H1 (cell line): ENCODE data around the gene ADAM12. TPM values are rescaled to one million over a fixed set of nuclear protein-coding genes. Genes with fewer than 3 reads are reported as not detected.

Source experiments
- CTCF ChIA-PET: fragments of 300-600 bp; sonication (Branson Sonifier 250); formaldehyde crosslinking; loops from one replicate; lab custom pipeline; 2021; ENCODE audit not compliant: partially characterized antibody; lab: Charles Lee
- POLR2A ChIA-PET: fragments of 300-600 bp; sonication (Branson Sonifier 250); formaldehyde crosslinking; loops from one replicate; lab custom pipeline; 2021; ENCODE audit warnings: inconsistent platforms; ENCODE audit not compliant: partially characterized antibody; lab: Charles Lee
- DNase-seq, 2 experiments: peaks; one replicate each; pipeline versions ENCODE4 v3.0.0 to v3.0.0-alpha.2; 2010 to 2022; ENCODE audit warnings: low spot score in 2 of 2, low read depth in 1 of 2, mixed read lengths in 1 of 2
- FAIRE-seq: peaks from 2 replicates; lab custom pipeline; 2011; peaks lifted over from hg19 to GRCh38; lab: Jason Lieb, UNC
- H2AFZ ChIP-seq: 2 replicates; pipeline ENCODE4 v1.8.1; 2012; ENCODE audit warnings: low read length, inconsistent platforms
- H2AK5ac ChIP-seq: 2 replicates; pipeline ENCODE4 v1.6.1; 2013; ENCODE audit warnings: low read depth, low read length
- H2BK120ac ChIP-seq: replicated peaks from 2 replicates; pipeline ENCODE3; 2013; ENCODE audit warnings: low read depth, low read length, inconsistent platforms
- H2BK12ac ChIP-seq: 2 replicates; pipeline ENCODE4 v1.6.1; 2013; ENCODE audit warnings: low read depth, low read length
- H2BK15ac ChIP-seq: 2 replicates; pipeline ENCODE4 v1.6.1; 2013; ENCODE audit warnings: low read length
- H2BK20ac ChIP-seq: 2 replicates; pipeline ENCODE4 v1.6.1; 2013; ENCODE audit warnings: low read length
- H2BK5ac ChIP-seq: 2 replicates; pipeline ENCODE4 v1.6.1; 2013; ENCODE audit warnings: low read depth, low read length
- H3K14ac ChIP-seq: 2 replicates; pipeline ENCODE4 v1.6.1; 2013; ENCODE audit warnings: inconsistent platforms; ENCODE audit not compliant: insufficient read length
- H3K18ac ChIP-seq: 2 replicates; pipeline ENCODE4 v1.6.1; 2013; ENCODE audit warnings: low read length; ENCODE audit errors: extremely low read depth
- H3K23ac ChIP-seq: 2 replicates; pipeline ENCODE4 v1.6.1; 2013; ENCODE audit warnings: inconsistent platforms; ENCODE audit not compliant: insufficient read length
- H3K23me2 ChIP-seq: 2 replicates; pipeline ENCODE4 v1.6.1; 2013; ENCODE audit warnings: low read depth, low read length
- H3K27ac ChIP-seq: 2 replicates; pipeline ENCODE4 v1.6.1; 2011; ENCODE audit warnings: low read depth, low read length, inconsistent platforms
- H3K27me3 ChIP-seq, 4 experiments: replicated peaks in 1 of 4; 1 replicate in 1 of 4; 2 replicates in 3 of 4; pipeline versions ENCODE4 v1.6.1 to v1.8.1; 2011 to 2013; ENCODE audit warnings: low read length in 3 of 4, mild to moderate bottlenecking in 3 of 4, inconsistent platforms in 2 of 4, mixed read lengths in 2 of 4, moderate library complexity in 1 of 4; ENCODE audit not compliant: control insufficient read depth in 3 of 4, insufficient read depth in 3 of 4; ENCODE audit errors: extremely low read depth in 1 of 4
- H3K36me3 ChIP-seq, 4 experiments: 2 replicates each; pipeline versions ENCODE4 v1.6.1 to v1.8.1; 2011 to 2013; ENCODE audit warnings: mild to moderate bottlenecking in 4 of 4, low read length in 3 of 4, moderate library complexity in 2 of 4, control low read depth in 1 of 4, inconsistent platforms in 1 of 4; ENCODE audit not compliant: insufficient read depth in 4 of 4, control insufficient read depth in 2 of 4
- H3K4ac ChIP-seq: replicated peaks from 2 replicates; pipeline ENCODE3; 2013; ENCODE audit warnings: low read length, low read depth, mixed read lengths, inconsistent platforms; ENCODE audit not compliant: insufficient read length
- H3K4me1 ChIP-seq, 4 experiments: replicated peaks in 1 of 4; 1 replicate in 1 of 4; 2 replicates in 3 of 4; pipeline versions ENCODE4 v1.6.1 to v1.8.1; 2011 to 2013; ENCODE audit warnings: low read length in 3 of 4, inconsistent platforms in 2 of 4, mixed read lengths in 1 of 4; ENCODE audit not compliant: insufficient read depth in 4 of 4, control insufficient read depth in 3 of 4
- H3K4me2 ChIP-seq, 2 experiments: 2 replicates each; pipeline versions ENCODE4 v1.6.1 to v1.8.1; 2011 to 2013; ENCODE audit warnings: low read depth in 2 of 2, low read length in 2 of 2, control low read depth in 1 of 2, inconsistent platforms in 1 of 2, mild to moderate bottlenecking in 1 of 2; ENCODE audit not compliant: insufficient read depth in 1 of 2
- H3K4me3 ChIP-seq, 4 experiments: fragments of 200-600, 300-600 bp in 1 of 4; sonication (generic), shearing (Covaris generic), sonication (Bioruptor Twin) in 1 of 4; 2 replicates each; pipeline versions ENCODE4 v1.5.1 to v1.8.1; 2011 to 2016; ENCODE audit warnings: low read length in 4 of 4, low read depth in 3 of 4, control low read depth in 2 of 4, inconsistent platforms in 2 of 4, mild to moderate bottlenecking in 2 of 4, mixed read lengths in 1 of 4, moderate library complexity in 1 of 4; ENCODE audit not compliant: insufficient read depth in 2 of 4; ENCODE audit errors: extremely low read depth in 1 of 4
- H3K56ac ChIP-seq: replicated peaks from 2 replicates; pipeline ENCODE3; 2013; ENCODE audit warnings: low read depth, mild to moderate bottlenecking, mixed read lengths, low read length, inconsistent platforms; ENCODE audit not compliant: insufficient read length
- H3K79me1 ChIP-seq: 2 replicates; pipeline ENCODE4 v1.6.1; 2013; ENCODE audit warnings: low read depth, low read length, control low read depth
- H3K79me2 ChIP-seq, 2 experiments: 2 replicates each; pipeline versions ENCODE4 v1.6.1 to v1.8.1; 2012 to 2013; ENCODE audit warnings: low read length in 2 of 2, mild to moderate bottlenecking in 2 of 2, inconsistent platforms in 1 of 2; ENCODE audit not compliant: insufficient read depth in 2 of 2, control insufficient read depth in 1 of 2
- H3K9ac ChIP-seq, 4 experiments: replicated peaks in 1 of 4; 1 replicate in 1 of 4; 2 replicates in 3 of 4; pipeline versions ENCODE4 v1.6.1 to v1.8.1; 2011 to 2013; ENCODE audit warnings: low read depth in 3 of 4, low read length in 3 of 4, control low read depth in 2 of 4, mild to moderate bottlenecking in 2 of 4, moderate library complexity in 2 of 4, inconsistent platforms in 1 of 4; ENCODE audit errors: extremely low read depth in 1 of 4
- H3K9me3 ChIP-seq, 2 experiments: 2 replicates each; pipeline versions ENCODE4 v1.6.1 to v1.8.1; 2012 to 2013; ENCODE audit warnings: mild to moderate bottlenecking in 2 of 2, moderate library complexity in 2 of 2, control low read depth in 1 of 2, inconsistent platforms in 1 of 2, low read depth in 1 of 2, low read length in 1 of 2, mixed read lengths in 1 of 2; ENCODE audit not compliant: insufficient read depth in 2 of 2
- H4K20me1 ChIP-seq, 2 experiments: replicated peaks in 1 of 2; 2 replicates each; pipeline versions ENCODE3 to v1.8.1; 2011 to 2013; ENCODE audit warnings: inconsistent platforms in 2 of 2, low read length in 2 of 2, mild to moderate bottlenecking in 1 of 2; ENCODE audit not compliant: insufficient read depth in 2 of 2, control insufficient read depth in 1 of 2
- H4K5ac ChIP-seq: 2 replicates; pipeline ENCODE4 v1.6.1; 2013; ENCODE audit warnings: low read length, low read depth, mixed read lengths, inconsistent platforms; ENCODE audit not compliant: insufficient read length
- H4K8ac ChIP-seq: 2 replicates; pipeline ENCODE4 v1.8.0; 2013; ENCODE audit warnings: mild to moderate bottlenecking, moderate library complexity, low read length, inconsistent platforms; ENCODE audit not compliant: insufficient read depth; ENCODE audit errors: extremely low read depth
- H4K91ac ChIP-seq: replicated peaks from 2 replicates; pipeline ENCODE3; 2013; ENCODE audit warnings: low read length, mixed read lengths, inconsistent platforms; ENCODE audit not compliant: insufficient read length
- BCL11A ChIP-seq, 2 experiments: IDR thresholded peaks; one replicate each; pipeline ENCODE4 v1.6.1; 2011; ENCODE audit warnings: low read depth in 2 of 2, low read length in 2 of 2, mild to moderate bottlenecking in 2 of 2
- HDAC2 ChIP-seq, 2 experiments: fragments of 300-600 bp in 1 of 2; sonication (generic) in 1 of 2; IDR thresholded peaks; 2 replicates each; pipeline ENCODE4 v1.6.1; 2011 to 2012; ENCODE audit warnings: low read depth in 2 of 2, low read length in 2 of 2, mild to moderate bottlenecking in 2 of 2, moderate library complexity in 2 of 2, borderline replicate concordance in 1 of 2, inconsistent platforms in 1 of 2
- WGBS, 2 experiments: shearing (Covaris generic) in 1 of 2; methylation state at CpG; one replicate each; pipeline versions ENCODE4 v1.1.6 to v1.1.7; 2013 to 2015; ENCODE audit warnings: low lambda C conversion rate in 2 of 2, mixed read lengths in 2 of 2, inconsistent platforms in 1 of 2, low coverage in 1 of 2, missing lambda C conversion rate in 1 of 2; ENCODE audit not compliant: insufficient replicate concordance in 2 of 2, insufficient coverage in 1 of 2, insufficient read length in 1 of 2; ENCODE audit errors: extremely low coverage in 1 of 2, missing lambda C conversion rate in 1 of 2; 5-methylcytosine and 5-hydroxymethylcytosine counted together
- polyA plus RNA-seq, 7 experiments: library from polyadenylated mRNA; depleted of rRNA in 3 of 7; stranded (reverse) in 5 of 7; unstranded in 2 of 7; fragments of >200 nt in 5 of 7; fragments of 200-250 nt in 2 of 7; gene quantifications; 1 replicate in 5 of 7; 2 replicates in 1 of 7; 4 replicates in 1 of 7; pipeline versions ENCODE4 v1.2.1 to v1.2.3, GENCODE V29; 2011 to 2013; ENCODE audit warnings: missing spikeins in 2 of 7, mixed read lengths in 2 of 7
- total RNA-seq: library from RNA; stranded (reverse); fragmentation: NEBNext Ultra II Directional; extraction: Animal tissue kit (Norgen Biotek cat#: 25700); gene quantifications from 2 replicates; pipeline ENCODE4 v1.2.1, GENCODE V29; 2021
- TF ChIP-seq, protein P1 (sequence below): IDR thresholded peaks from 2 replicates; pipeline ENCODE4 v1.6.1; 2012; ENCODE audit warnings: inconsistent platforms

ADAM12 gene
- total and polyA plus RNA-seq, 2 of the 8 experiments (the other 6 are each of a cell fraction or from before 2014, with no cell fraction given) = 0.07 to 0.17 TPM

DNA sequence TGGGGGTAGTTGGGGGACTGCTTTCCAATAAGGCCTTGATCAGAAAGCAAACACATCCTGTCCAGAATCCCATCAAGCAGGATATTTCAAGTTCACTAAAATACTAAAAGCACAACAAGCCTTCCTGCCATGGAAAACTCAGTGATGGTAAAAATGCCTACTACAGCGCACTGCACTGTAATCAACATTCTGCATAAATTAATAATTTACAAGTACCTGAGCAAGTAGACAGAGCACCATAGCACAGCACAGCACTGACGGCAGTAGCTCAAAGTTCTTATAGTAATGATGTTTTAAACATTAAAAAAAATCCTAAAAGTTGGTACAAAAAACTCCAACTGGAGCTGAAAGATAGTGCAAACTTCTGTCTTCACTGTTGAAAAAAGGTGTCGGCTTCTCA is 371.4 kb downstream of the ADAM12 start:
- Histone ChIP-seq H3K27me3 (no peaks in the 10 kb centered on the region), H3K79me1 (no peaks in the 10 kb centered on the region), H4K91ac (no peak overlapping the region), H3K36me3 (no peaks in the 10 kb centered on the region), H3K9ac (no peak overlapping the region), H3K56ac (no peak overlapping the region), H2BK15ac (no peak overlapping the region), H3K4me2 (no peak overlapping the region), H2BK120ac (no peak overlapping the region), H3K18ac (no peak overlapping the region), H4K5ac (no peak overlapping the region), H2AK5ac (no peak overlapping the region), H3K4ac (no peak overlapping the region), H4K8ac (no peak overlapping the region), H3K23ac (no peak overlapping the region), H2AFZ (no peak overlapping the region), H3K4me3 (no peak overlapping the region), H3K23me2 (no peaks in the 10 kb centered on the region), H2BK5ac (no peak overlapping the region), H3K27ac (no peak overlapping the region), H3K14ac (no peak overlapping the region), H2BK12ac (no peak overlapping the region), H3K9me3 (no peaks in the 10 kb centered on the region), H3K4me1 (no peaks in the 10 kb centered on the region; a peak in 1 of 7 replicates), H4K20me1 (no peaks in the 10 kb centered on the region), H3K79me2 (no peaks in the 10 kb centered on the region), H2BK20ac (no peak overlapping the region)
- TF ChIP-seq BCL11A (IDR thresholded peaks at IDR 0.05; ENCODE audit: low read depth in 2 of 2, low read length in 2 of 2) (no peak), HDAC2 (IDR thresholded peaks at IDR 0.05; ENCODE audit: borderline replicate concordance in 1 of 2, low read depth in 2 of 2, low read length in 2 of 2) (no peak)
- TF ChIP-seq, protein P1, sequence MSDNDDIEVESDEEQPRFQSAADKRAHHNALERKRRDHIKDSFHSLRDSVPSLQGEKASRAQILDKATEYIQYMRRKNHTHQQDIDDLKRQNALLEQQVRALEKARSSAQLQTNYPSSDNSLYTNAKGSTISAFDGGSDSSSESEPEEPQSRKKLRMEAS = no peak
- FAIRE-seq = no peak
- 91% methylated on average over 3 of the region's 3 CpGs; no CpG with 5 or more reads in 1 of the 2 experiments for WGBS, 2 experiments
- CTCF ChIA-PET = interaction anchor here (0.8 to 1.6 kb wide), 4 partner anchors 12 to 35 kb away, joined by 3 to 6 read pairs (median 4); no protein-coding TSS in a partner anchor
- POLR2A ChIA-PET = no interaction called here
- DNase-seq = no peak
